Fibroblast of gingiva (primary cell): ENCODE data around the gene NAALAD2.
"Not testable (repeated sequence)": the region's sequence is repeated elsewhere in the genome, so short reads cannot be mapped to it uniquely, and the experiment has no call there.

Experiments
- DNase-seq: peaks from one replicate; pipeline ENCODE4 v3.0.0-alpha.2; 2011; ENCODE audit warnings: low read depth

Gene NAALAD2

DNA sequence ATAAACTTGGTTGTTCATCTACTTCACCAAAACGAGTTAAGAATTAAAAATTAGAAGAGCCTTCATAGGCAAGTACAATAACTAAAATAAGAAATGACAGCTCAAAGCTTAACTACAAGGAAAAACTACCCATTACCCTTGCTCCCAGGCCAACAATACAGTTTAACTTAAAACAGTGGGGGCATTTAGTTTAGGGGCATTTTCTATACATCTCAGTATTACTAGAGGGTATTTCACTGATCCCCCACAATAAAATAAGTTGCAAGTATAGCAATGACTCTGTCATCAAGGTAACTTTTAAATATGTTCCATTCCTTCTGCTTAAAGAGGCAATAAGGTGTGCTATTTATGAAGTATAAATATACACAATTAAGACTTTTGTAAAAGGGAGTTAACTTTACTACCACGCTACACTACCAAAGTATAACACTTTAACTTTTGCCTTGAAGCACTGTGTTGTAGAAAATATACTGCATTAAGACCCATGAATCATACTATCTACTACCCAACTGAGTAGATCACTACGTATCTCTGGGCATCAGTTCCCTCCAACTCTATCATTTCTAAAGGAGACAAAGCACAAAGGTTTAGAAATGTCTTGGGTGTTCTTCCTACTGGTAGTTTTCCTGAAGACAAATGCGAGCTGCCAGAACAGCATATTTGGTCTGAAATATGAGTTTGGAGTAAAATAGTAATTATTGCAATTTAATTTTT is 58.6 kb downstream of the NAALAD2 start:
- no peak for DNase-seq

DNA sequence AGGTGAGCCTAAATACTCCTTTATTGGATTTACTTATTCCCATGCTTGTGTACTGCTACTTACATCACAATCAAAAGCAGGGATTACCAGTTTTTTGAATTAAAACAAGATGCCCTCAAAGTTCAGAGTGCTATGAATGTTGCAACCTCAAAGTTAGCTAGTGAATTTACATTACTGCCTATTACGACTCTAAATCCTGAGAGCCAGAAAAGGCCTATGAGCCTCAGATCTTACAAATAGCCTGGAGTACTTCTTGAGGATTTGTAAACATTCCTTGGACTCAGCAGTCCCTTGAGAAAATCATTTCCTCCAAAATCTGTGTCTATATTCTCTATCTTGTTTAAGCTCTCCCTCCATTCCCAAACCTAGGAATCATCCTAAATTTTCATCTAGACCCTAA is 62.9 kb downstream of the NAALAD2 start:
- peak; percentile 71 for DNase-seq

DNA sequence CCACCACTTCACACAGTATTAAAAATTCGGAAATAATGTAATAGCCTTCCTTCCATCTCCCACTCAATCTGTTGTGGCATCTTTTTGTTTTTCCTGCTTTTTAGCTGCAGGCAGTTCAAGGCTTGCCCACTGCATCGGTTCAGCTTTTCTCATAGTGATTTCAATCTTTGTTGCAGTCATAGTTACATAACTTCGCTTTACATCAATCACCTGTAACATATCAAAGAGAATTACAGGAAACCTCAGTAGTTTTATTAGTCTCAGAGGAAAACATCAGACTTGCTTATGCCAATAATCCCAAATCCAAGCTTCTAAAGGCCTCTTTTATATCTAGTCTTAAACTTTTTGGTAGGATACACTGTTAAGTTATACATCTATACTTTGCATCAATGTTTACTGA is 67.9 kb downstream of the NAALAD2 start:
- no peak for DNase-seq

DNA sequence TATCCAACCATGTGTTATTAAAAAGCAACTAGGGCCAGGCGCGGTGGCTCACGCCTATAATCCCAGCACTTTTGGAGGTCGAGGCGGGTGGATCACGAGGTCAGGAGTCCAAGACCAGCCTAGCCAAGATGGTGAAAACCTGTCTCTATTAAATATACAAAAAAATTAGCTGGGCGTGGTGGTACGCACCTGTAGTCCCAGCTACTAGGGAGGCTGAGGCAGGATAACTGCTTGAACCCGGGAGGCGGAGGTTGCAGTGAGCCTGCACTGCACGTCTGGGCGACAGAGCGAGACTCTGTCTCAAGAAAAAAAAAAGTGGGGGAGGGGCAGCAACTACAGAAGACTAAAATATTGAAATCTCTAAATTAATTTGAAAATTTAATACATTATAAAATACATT is 69.9 kb downstream of the NAALAD2 start:
- no peak for DNase-seq

DNA sequence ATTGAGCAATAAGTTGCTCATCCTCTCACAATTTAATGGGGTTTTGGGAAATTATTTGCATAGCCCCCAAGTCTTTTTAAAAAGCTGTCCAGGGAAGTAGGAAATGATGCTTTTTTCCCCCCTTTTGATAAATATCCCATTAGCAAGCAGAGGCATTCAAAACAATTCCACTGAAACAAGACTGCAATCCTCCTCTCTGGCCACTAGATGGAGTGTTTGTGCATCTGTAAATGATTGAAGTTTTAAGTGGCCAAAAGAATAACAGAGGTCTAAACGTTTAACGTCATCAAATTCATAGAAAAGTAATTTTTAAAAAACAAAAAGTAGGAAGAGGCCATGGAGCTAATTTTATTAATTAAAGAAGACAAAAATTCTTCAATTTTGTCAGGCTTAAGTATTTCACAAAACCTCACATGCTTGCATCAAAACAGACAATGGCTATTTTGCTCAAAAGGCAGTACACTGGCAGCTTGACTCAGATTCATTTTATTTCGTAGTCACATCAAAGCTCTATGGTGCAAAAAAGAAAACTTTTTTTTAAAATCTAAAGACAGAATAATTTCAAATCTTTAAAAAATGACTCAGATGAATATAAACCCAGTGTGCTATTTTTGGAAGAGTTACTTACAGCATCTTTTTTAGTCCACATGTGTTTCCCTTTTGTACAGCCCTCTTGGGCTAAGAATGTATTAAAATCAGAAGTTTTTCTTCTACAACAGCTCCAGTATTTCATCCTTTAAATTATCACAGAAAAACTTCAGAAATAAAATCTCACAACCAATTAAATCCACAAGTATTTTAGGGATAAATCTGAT is 70.6 kb downstream of the NAALAD2 start:
- DNase-seq = peak; percentile 52

DNA sequence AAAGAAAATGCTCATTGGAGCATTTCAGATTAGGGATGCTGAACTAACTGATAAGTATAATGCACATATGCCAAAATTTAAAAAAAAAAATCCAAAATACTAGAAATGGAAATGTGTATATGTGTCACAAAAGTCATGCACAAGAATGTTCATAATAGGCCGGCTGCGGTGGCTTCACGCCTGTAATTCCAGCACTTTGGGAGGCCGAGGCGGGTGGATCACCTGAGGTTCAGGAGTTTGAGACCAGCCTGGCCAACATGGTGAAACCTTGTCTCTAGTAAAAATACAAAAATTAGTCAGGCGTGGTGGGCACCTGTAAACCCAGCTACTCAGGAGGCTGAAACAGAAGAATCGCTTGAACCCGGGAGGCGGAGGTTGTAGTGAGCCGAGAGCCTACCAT is 73.5 kb downstream of the NAALAD2 start:
- not testable (repeated sequence) for DNase-seq

DNA sequence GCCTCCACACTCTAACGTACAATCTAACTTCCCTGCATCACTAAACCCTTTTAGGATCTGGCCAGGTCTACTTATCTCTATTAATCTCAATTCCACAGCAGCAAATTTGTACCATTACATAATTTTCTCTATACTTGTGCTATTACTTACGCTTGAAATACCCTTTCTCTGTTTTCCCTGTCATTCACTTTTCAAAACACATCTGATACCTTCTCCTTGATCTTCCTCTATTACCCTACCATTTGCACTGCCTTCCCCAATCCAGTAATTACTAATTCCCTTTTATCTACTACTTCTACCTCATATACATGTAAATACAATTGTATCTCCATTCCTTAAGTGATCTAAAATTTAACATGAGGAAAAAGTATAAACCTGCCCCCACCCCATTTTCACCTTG is 74.4 kb downstream of the NAALAD2 start:
- DNase-seq = no peak

DNA sequence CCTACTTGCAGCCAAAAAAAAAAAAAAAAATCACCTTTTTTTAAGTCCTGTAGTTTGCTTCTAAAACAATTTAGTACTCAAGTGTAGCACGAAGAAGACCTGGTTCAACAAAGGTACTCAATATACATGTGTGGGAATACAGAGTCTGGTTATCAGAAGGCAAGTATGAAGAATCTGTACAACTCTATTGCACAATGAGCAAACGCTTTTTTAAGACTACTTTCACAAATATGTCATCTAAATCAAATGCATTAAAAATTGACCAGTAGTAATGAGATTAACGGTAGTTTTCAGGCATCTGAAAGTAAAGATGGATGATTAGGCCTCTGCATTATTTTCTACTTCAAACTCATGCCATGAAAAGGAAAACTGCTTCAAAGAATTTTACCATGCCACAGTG is 78.9 kb downstream of the NAALAD2 start:
- DNase-seq = no peak

DNA sequence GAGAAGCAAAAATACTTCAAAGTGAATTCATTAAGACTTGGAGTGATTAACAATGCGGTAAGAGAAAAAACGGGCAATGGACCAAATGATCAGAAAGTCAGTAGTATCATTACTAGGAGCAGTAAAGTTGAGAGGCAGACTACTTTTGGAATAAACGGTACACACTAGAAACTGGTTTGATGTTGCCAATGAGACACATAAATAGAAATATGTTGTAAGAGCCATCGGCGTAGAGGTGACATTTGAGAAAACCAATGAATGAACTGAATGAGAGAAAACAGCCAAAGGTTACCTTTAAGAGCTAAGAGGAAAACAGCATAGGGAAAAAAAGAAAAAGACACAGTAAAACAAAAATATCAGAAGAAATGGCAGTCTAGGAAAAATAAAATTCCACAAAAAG is 82.1 kb downstream of the NAALAD2 start:
- DNase-seq = no peak

DNA sequence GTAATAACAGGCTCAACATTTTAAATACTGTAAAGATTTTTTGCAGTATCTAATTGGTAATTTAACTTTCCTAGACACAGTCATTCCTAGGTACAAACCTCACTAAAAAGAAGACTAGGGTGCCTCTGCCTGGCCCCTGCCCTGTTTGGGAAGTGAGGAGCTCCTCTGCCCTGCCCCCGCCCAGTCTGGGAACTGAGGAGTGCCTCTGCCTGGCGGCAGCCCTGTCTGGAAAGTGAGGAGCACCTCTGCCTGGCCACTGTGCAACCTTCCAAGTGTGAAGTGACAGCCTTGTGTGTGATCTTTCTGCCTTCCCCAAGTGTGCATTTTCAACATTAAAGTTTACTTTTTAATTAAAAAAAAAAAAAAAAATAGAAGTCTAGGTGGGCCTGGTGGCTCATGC is 84.1 kb downstream of the NAALAD2 start:
- no peak for DNase-seq

DNA sequence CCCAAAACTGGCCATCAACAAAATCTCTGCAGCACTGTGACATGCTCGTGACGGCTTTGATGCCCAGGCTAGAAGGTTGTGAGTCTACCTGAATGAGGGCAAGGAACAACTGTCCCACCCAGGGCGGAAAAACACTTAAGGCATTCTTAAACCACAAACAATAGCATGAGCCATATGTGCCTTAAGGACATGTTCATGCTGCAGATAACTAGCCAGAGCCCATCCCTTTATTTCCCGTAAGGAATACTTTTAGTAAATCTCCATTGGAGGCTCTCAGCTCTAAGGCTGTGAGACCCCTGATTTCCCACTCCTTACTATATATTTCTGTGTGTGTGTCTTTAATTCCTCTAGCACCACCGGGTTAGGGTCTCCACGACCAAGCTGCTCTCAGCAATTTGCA is 85.0 kb downstream of the NAALAD2 start:
- DNase-seq = no peak

DNA sequence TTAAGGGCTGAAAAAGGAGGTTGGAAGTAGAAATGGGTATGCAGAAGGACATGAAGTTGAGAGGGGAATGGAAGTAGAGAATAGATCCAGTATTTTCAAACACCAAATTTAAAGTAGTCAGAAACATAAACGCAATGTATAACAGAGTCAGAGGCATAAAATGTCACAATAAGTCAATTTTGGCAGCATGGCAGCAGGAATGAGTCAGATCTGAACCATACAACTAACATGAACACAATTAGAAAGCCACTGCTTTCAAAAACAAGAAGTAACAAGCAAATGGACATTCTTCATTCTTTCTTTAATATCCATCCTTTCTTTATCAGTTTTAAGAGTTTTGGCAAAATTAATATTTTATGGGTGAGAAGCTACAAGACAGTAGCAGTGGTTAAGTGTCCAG is 85.9 kb downstream of the NAALAD2 start:
- DNase-seq = peak; percentile 67

DNA sequence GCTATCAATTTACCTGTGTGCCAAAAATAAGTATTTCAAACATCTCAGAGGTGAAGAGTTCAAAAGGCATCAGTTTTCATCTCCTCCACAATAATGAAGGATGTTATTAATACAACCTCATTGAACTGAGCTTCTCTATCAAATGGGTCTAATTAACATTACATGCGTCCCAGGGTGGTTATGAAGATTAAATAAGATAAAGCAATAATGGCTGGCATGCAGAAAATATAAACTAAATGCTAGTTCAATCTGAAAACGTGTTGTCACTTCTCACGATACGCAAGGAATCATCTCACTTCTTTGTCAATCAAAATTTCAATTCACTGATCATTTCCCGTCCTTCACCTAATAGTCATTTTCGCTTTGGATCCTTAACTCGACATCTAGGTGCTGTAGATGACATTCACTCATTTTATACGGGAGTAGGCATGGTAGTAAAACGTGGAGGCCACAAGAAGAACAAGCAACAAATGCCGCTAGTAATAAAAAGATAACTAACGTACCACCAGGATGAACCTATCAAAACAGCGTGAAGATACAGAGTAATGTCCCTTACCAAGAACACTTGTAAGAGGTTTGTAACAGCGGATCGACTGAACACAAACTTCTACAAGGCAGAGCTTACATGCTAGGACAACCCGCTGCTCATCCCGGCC is 87.5 kb downstream of the NAALAD2 start:
- no peak for DNase-seq

DNA sequence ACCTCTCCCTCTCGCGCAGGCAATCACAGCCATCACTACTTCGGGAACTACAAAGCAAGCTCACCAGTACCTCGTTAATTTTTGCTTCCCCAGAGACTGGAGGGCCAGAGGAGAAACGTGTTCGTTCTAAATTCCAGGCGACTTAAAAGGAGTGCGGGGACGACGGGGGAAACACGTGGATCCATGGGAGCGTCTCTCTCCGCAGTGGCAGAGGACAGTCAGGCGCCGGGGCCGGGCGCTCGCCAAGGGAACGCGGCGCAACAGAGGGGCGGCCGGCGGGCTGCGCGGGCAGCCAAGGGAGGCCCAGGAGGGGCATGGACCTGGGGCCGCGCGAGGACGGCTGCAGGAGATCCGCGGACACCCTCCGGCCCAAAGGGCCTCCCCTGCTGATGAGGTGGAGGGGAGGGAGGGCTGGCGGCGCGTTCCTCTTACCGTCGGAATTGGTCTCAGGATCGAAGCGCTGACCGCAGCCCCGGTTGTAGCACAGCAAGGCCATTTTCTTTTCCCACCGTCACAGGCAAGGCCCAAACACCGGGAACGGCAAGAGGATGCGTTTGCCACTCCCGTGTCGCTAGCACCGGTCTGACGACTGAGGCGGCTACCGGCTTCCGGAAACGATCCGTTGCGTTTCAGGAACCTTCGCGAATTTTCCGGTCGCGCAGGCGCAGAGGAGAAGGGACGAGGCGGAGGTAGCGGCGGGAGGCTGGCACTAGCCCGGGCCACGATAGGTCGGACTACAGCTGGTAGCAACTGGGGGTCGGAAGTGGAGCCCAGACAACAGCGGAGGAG is 88.2 kb downstream of the NAALAD2 start, which contains the start of gene CHORDC1:
Gene CHORDC1, minus strand, starts transcription at position 591 of the 789 bp plus-strand sequence. Its CDS starts 95 bp downstream, at position 496.
- DNase-seq = peak; percentile 80

DNA sequence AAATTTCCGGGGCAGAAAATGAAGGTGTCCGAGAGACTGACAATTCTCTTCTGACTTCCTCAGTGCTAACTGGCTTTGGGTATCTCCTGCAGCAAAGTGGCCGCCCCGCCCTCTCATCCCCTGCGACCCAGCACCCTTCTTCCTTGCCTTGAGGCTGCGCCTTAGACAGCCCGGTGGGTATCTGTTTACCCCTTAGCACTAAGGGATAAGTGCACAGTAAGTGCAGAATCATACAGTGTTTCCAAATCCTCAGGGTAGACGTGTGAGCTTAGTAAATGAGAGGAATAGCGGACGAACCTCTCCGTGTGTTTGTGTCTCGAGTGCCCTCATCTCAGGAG is 88.8 kb downstream of the NAALAD2 start:
- DNase-seq = no peak

DNA sequence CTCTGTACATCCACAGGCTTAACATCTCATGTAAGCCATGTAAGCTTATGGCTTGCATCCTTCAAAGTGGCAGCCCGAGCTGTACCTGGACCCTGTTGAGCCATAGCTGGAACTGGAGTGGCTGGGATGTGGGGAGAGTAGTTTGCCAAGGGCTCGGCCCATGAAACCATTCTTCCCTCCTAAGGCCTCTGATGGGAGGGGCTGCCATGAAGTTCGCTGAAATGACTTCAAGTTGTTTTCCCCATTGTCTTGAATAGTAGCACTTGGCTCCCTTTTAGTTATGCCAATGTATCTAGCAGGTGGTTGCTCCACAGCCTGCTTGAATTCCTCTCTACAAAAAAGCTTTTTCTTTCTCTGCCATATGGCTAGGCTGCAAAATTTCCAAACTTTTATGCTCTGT is 93.6 kb downstream of the NAALAD2 start:
- DNase-seq = no peak

DNA sequence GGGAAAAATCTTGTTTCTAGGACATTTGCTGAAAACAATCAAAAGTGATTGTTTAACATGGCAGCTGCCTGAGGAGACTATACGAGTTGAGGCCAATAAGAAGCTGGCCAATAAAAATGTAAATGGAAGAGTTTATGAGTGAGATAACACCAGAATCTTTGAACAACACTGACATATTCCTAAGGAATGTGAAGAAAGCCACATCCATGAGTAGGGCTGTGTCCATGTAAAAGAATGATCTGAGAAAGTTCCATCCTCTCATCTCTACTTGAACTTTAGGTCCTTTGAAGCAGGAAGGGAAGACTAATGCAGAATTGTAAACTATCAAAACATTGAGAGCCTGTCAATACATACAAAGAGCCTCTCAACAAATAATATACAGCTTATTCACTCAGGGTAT is 95.3 kb downstream of the NAALAD2 start:
- no peak for DNase-seq

DNA sequence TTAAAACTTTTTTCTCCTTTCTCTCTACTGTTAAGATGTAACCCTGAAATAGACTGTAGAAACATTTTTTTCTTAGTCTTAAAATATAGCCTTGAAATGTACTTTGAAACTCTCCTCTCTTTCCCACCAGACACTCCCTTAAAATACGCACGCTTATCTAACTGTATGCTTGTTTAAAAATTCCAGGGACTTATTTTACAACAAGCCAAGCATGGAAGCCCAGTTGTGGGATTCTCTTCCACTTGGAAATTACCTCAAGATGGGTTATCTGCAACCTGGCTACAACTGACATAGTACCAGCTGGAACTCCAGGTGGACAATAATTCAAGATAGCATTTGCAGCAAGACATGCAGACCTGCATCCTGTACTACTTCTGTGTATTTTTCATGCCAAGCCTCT is 100.5 kb downstream of the NAALAD2 start:
- DNase-seq = no peak

DNA sequence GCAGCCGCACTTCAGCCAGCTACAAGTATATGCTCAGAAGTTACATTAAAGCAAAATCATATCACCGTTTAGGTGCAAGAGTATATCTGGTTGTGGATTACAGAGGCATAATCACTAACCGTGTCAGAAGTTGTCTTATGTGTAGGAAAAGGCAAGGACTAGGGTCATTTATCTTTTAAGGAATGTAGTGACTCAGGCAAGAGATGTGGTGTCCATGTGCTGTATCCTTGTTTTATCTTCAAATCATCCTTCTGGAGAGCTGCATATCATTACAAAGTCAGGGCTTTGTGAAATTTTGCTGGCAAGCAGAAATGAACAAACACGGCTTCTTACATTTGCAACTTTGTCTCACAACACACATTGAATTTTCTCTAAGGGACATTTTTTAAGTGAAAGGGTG is 101.1 kb downstream of the NAALAD2 start:
- DNase-seq = no peak

DNA sequence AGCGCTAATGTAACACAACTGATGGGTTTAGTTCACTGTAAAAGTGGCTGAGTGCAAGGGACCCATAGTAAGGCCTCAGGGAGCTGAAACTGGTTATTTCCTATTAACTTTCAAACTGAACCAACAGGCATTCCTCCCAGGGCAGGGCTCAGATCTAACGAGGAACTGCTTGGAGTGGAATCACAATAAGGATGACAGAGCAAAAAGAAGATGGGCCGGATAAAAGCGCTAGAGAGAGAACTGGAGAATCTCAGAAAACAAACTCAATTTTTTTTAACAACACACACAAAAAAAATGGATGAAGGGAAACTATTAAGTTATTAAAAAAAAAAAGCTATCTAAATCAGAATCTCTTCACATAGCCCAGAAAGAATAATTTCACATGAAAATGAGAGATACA is 102.5 kb downstream of the NAALAD2 start:
- no peak for DNase-seq

DNA sequence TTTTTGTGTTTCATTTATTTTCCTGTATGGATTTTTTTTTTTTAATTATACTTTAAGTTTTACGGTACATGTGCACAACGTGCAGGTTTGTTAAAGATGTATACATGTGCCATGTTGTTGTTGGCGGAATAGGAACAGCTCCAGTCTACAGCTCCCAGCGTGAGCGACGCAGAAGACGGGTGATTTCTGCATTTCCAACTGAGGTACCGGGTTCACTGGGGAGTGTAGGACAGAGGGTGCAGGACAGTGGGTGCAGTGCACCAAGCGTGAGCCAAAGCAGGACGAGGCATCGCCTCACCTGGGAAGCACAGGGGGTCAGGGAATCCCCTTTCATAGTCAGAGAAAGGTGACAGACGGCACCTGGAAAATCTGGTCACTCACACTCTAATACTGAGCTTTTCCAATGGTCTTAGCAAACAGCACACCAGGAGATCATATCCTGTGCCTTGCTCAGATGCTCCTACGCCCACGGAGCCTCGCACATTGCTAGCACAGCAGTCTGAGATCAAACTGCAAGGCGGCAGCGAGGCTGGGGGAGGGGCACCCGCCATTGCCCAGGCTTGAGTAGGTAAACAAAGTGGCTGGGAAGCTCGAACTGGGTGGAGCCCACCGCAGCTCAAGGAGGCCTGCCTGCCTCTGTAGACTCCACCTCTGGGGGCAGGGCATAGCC is 105.6 kb downstream of the NAALAD2 start:
- not testable (repeated sequence) for DNase-seq

DNA sequence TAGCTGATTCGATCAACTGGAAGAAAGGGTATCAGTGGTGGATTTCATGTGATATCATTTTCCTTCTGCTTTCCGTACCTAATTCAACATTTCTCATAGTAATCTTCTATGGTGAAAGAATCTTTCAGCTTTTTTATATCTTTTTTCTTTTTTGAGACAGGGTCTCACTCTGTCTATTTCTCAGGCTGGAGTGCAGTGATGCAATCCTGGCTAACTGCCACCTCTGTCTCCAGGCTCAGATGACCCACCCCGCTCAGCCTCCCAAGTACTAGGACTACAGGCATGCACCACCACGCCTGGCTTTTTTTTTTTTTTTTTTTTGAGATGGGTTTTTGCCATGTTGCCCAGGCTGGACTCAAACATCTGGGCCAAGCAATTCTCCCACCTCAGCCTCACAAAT is 107.0 kb downstream of the NAALAD2 start:
- no peak for DNase-seq
